DMS 273 (cell line): ENCODE results near the gene LPAR2.
A peak's percentile ranks its signal among the peaks of the same experiment; 100 is the strongest.

Source experiments
- DNase-seq: peaks from one replicate; lab custom pipeline; 2025; ENCODE audit not compliant: unreplicated experiment; lab: John Stamatoyannopoulos, UW

Gene LPAR2

GRCh38 chr19:19654441-19654840, 26.4 kb upstream of the LPAR2 start:
- no peak for DNase-seq

DNA sequence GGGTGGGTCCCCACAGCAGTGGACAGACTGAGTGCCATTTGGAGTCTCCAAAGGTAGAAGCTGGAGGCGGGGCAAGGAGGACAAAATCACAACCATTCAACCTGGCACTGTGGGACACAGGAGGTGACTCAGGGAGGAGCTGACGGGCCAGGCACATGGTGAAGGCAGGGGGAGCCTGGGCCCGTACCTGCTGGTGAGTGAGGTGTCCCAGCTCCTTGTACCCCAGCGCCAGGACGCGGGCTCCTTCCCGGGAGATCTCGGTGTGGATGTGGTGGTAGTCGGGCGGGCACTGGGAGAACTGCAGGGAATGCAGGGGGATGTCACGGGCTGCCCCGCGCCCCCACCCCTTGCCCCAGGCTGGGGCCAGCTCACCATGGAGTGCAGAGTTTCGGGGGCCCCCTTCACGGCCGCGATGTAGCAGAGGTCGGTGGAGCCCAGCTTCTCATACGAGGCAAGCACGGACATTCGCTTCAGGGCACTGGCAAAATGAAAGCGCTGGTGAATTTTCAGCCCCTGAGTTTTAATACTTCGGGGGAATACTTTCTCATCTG, 25.7 kb upstream of the LPAR2 start:
- no peak for DNase-seq

DNA sequence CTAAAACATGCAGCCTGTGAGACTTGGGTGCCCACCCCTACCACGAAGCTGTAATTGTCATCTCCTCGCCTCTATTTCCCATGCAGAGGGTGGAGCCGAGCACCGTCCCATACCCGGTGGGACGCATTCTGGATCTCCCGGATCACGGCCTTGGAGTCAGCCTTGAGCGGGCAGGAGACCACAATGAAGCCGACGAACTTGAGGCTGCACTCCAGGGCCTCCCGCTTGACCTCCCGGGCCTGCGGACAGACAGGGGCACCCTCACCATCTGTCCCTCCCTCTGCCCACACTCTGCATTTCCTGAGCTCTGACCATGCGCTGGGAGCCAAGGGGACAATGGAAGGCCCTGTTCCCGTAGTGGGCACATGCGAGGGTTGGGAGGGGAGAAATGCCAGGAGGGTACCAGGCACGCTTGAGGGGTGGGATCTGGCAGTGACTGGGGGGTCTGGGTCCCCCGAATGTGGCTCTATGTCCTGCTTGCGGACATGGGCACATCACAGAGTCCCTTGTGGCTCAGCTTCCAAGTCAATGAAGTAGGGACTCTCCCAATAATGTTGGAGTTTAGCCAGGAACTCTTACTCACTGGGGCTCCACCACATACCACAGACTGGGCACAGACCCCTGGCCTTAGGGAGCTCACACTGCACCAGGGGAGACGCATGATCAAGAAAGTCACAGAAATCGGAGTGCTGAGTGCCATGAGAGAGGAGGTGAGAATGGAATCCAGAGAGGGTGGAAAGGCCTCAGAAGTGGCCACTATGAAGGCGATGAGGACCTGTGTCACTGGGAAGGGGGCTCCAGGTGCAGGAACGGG, 24.7 kb upstream of the LPAR2 start:
- DNase-seq = no peak

GRCh38 chr19:19651076-19651475, 23.1 kb upstream of the LPAR2 start:
- DNase-seq = no peak

GRCh38 chr19:19650331-19650730, 22.3 kb upstream of the LPAR2 start:
- DNase-seq = no peak

DNA sequence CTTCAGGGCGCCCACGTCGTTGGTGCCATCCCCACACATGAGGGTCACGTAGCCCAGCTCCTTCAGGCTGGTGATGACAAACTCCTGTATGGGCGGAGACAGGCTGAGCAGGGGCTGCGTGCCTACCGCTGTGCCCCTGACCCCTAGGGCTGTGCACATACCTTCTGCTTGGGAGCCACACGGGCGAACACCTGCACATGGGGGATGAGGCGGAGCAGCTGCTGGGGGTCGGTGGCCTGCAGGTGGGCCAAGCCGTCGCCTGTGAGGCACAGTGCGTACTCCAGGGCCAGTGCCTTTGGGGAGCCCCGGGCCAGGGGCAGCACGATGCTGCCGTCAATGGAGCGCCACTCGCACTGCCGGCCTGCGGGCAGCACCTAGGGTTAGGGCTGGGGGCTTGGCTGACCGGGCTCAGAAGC, 21.6 kb upstream of the LPAR2 start:
- no peak for DNase-seq

- DNase-seq = no peak
Measured at GRCh38 chr19:19649155-19649554, 21.1 kb upstream of the LPAR2 start.

DNA sequence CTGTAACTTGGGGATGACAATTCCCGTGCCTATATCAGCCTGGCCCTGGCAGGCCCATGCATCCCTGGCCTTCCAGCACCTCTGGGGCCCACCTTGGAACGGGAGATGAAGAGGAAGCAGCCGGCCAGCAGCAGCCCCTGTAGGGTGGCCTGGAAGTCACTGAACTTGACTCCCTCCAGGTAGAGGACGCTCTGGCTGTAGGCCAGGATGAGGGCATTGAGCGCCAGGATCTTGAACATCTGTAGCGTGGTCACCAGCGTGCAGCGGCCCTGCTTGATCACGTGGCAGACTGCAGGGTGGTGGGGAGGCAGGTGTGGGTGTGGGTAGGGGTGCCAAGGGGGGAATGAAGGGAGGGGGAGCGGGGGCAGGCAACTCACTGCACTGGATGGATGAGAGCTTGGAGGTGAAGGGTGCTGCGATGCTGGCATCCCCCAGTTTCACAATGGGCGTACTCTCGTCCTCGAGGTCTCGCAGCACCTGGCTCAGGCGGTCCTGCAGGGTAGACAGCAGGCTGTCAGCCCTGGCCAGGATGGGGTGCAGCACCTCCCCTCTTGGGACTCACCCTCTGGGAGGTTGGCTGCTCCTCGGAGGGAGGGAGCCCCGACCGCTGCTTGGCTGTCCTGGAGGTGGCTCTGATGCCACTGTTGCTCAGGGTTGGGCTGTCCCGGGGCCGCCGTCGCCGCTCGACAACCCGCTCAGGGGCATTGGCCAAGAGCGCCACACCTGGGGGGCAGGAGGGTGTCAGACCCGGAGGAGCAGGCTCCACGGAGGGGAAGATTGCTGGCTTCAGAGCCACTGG, 19.2 kb upstream of the LPAR2 start:
- DNase-seq = no peak

DNA sequence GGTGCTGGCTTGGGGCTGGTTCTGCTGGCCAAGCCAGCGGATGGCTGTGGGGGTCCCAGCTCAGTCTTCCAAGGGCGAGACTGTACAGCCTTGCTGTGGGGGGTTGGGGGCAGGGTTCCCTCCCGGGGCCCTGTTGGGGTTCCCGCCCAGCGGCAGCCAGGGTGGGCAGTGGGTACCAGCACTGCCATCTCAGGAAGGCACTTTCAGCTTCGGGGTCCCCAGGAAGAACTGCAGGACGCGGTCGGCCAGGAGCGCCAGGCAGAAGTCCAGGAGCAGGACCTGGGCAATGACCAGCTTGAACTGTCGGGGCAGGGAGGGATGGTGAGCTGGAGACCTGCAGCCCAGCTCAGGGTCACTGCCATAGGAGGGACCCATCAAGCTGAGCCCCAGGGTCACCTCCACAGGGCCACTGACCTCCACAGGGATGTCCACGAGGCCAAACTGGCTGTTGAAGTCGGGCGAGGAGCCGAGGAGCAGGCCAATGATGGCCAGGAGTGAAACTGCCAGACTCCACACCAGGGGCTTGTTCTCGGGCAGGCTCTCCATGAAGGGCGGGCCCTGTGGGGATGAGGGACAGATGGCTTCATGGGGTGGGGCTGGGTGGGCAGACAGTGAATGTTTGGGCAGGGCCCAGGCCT, 17.3 kb upstream of the LPAR2 start:
- no peak for DNase-seq

GRCh38 chr19:19644054-19644388, 16.0 kb upstream of the LPAR2 start:
- DNase-seq = no peak

DNA sequence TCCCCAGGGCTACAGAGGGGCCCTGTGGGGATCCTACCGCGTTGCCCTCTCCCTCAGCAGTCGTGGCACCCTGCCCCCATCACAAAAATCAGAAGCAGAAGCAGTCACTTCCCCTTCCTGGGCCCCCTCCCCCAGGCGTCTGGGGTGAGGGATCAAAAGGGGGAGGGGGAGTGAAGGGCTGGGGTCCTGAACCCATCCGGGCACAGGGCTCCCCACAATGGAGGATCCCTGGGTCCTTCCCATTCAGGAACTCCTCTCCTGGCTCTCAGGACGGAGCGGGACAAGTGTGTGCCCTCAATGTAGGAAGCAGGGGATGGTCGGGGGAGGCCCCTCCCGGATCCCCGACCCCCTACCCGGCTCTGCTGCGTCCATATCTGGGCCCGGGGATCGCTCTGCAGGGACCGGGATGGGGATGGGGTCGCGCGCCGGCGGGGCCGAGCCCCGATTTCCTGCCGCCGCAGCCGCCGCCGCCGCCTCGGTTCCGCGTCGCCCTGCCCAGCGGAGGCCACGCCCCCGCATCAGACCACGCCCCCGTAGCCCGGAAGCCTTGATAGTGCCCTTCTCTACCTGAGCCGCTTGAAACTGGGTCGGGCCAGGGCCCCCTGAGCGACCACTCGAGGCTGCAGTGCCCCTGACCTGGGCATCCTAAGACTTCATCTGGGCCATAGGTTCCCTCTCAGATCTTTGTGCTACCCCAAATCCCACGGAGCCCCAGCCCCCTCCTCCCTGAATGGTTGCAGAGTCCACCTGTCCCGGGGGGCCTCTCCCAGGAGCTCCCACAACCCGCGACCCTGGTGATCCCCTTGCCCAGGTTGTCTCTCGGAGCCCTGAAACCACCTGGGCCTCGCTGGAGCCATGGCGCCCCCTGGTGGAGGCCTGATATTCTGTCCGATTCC, 15.4 kb upstream of the LPAR2 start, which contains the start of gene GMIP:
GMIP (minus strand) TSS at position 500 of the 896 bp plus-strand sequence; CDS start at position 372, 128 bp downstream.
- peak; percentile 86 for DNase-seq

DNA sequence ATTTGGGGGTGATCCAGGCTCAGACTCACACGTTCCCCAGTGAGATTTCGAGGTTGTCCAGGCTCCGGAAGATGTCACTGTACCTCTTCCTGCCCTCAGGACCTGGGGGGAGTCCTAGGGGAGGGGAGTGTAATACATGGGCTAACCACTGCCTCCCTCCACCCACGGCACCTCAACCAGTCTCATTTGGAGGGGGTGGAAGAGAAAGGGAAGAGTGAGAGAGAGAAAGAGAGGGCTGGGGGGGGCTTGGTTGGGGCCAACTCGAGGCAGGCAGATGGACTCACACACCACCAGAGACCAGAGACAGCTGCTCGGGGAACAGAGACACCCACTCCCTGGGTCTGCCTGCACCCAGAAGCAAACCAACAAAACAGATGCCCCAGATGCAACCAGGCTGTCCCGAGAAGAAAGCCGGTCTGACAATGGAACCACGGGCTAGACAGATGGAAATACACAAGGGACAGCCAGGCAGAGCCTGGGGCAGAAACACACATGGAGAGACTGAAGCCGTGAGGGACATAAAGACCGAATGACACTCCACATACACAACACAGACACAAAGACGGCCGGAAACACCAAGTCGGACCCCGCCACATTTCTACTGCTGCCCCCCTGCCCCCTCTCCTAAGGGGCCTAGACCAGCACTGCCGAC, 14.6 kb upstream of the LPAR2 start:
- peak; percentile 82 for DNase-seq

DNA sequence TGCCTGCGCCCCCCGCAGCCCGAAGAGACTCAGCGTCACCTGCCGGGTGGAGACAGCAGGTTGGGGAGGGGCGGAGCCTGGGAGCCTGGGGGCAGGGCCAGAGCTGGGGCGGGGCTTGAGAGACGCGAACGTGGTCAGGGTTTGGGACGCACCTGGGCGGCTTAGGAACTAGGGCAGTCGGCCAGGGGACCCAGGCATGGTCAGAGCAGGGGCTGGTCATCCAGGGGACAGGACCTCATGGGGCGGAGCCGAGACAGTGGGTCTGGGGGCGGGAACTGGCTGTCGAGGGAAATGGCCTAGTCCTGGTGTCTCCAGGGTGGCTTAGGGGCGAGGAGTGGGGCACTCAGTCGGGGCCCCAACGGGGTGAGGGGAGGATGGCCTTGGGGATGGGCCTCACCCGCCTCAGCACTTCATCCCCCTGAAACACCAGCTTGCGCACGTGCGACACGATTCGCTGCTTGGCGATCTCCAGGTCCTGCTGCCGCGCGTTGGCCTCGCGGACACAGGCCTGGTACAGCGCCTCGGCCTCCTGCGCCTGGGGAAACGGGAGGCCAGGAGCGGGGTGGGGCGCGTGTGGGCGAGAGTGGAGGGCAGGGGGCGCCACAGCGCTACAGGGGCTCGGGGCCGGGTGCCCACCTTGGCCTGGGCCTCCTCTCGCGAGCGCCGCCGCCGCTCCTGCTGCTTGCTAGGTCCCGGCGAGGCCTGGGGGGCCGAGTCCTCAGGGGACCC, 9.7 kb upstream of the LPAR2 start:
- DNase-seq = no peak

- DNase-seq = no peak
Measured at GRCh38 chr19:19637186-19637522, 9.1 kb upstream of the LPAR2 start.

GRCh38 chr19:19636573-19637185, 8.7 kb upstream of the LPAR2 start:
- no peak for DNase-seq

DNA sequence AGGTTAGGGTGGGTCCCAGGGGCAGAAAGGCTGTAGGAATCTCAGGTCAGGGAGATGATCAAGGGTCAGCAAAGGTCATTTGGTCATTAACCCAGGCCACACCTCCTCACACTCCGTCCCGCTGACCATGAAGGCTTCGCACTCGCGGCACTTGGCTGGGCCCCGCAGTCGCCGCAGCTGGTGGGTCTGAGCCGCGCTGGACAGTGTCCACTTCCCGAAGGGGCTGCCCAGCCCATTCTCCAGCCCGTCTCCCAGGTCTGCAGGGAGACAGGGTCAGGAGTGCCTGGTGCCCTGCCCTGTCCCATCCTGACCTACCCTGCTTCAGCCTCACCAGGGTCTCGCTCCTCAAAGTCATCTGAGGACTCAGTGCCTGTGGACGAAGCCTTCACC, 7.3 kb upstream of the LPAR2 start:
- DNase-seq = no peak

DNA sequence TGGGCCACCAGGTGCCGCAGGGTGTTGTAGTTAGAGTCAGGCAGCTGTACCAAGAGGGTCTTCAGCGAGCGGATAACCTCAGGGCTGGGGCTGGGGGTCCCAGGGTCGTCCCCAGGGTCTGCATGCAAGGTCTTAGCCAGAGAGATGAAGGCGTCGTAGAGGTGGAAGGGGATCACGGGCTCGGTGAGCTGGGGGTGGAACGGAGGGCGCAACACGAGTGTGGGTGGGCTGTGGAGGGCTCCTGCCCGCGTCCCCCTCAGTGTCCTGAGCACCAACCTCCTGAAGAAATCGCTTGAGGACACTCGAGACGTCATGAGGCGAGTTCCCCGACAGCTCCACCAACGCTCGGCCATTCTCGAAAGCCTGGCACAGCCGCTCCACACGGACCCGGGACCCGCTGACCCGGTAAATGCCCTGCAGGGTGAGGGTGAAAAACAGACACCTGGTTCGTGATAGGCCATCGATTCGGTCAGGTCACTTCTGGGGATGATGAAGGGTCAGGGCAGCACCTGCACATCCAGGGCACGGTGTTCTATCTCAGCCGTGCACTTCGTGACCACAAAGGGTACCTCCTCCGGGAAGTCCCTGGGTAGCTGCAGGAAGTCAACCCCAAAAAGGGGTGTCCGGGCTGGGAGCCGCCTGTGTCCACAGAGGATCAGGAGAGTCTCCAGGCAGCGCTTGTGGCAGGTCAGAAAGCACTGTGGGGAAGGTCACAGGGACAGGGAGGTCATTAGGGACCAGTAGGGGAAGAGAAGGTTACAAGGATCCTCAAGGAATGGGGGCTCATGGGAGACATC, 6.7 kb upstream of the LPAR2 start:
- no peak for DNase-seq
